HepG2 (cell line): ENCODE measurements around the gene MVK. TPM values are rescaled to one million over a fixed set of nuclear protein-coding genes. Genes with fewer than 3 reads are reported as not detected.
A peak's percentile ranks its signal among the peaks of the same experiment; 100 is the strongest.

Experiments
- CENPT ChIP-seq: sonication (generic); formaldehyde crosslinking; IDR thresholded peaks from 2 replicates; pipeline ENCODE4 v1.8.0; 2022; ENCODE audit warnings: low read depth, mild to moderate bottlenecking, moderate library complexity, missing genetic modification reagents
- DMTF1 ChIP-seq: sonication (generic); formaldehyde crosslinking; IDR thresholded peaks from 2 replicates; pipeline ENCODE4 v1.4.0; 2020; ENCODE audit warnings: mild to moderate bottlenecking, missing genetic modification reagents
- EP300 ChIP-seq, 3 experiments: sonication (generic) in 1 of 3; formaldehyde crosslinking in 1 of 3; IDR thresholded peaks; 2 replicates each; pipeline versions ENCODE4 v1.5.1 to v1.6.1; 2011 to 2020; ENCODE audit warnings: low read depth in 2 of 3, low read length in 2 of 3, borderline replicate concordance in 1 of 3, improper control_type of control experiment in 1 of 3, mild to moderate bottlenecking in 1 of 3, missing genetic modification reagents in 1 of 3, moderate library complexity in 1 of 3
- EZH2 ChIP-seq: conservative IDR thresholded peaks from 2 replicates; pipeline ENCODE4 v1.6.1; 2012; ENCODE audit warnings: mild to moderate bottlenecking, low read depth, low read length, moderate library complexity
- FOXP1 ChIP-seq, 2 experiments: fragments of 450-650 bp in 1 of 2; IDR thresholded peaks; 2 replicates each; pipeline ENCODE4 v1.6.1; 2017 to 2018; ENCODE audit warnings: antibody characterized with exemption in 1 of 2
- GATA4 ChIP-seq: sonication (generic); IDR thresholded peaks from 2 replicates; pipeline ENCODE4 v1.6.1; 2016; ENCODE audit warnings: antibody characterized with exemption, low read depth, borderline replicate concordance
- MTF2 ChIP-seq: sonication (generic); formaldehyde crosslinking; IDR thresholded peaks from 2 replicates; pipeline ENCODE4 v1.5.0; 2020; ENCODE audit warnings: missing genetic modification reagents, borderline replicate concordance
- NR2F1 ChIP-seq, 2 experiments: fragments of 450-650 bp in 1 of 2; formaldehyde crosslinking in 1 of 2; IDR thresholded peaks; 2 replicates each; pipeline versions ENCODE4 v1.5.0 to v1.6.1; 2016 to 2020; ENCODE audit warnings: mild to moderate bottlenecking in 1 of 2, missing compliant biosample characterization in 1 of 2, missing genetic modification reagents in 1 of 2, moderate library complexity in 1 of 2
- RFXAP ChIP-seq: sonication (generic); formaldehyde crosslinking; IDR thresholded peaks from 2 replicates; pipeline ENCODE4 v1.4.0; 2020; ENCODE audit warnings: missing genetic modification reagents, borderline replicate concordance
- RXRB ChIP-seq: IDR thresholded peaks from 2 replicates; pipeline ENCODE4 v1.6.1; 2016; ENCODE audit warnings: borderline replicate concordance, missing genetic modification reagents, missing compliant biosample characterization
- SAP130 ChIP-seq: IDR thresholded peaks from 2 replicates; pipeline ENCODE4 v1.6.1; 2016; ENCODE audit warnings: low read depth
- TRIM24 ChIP-seq: sonication (generic); formaldehyde crosslinking; IDR thresholded peaks from 2 replicates; pipeline ENCODE4 v1.8.0; 2022; ENCODE audit warnings: mild to moderate bottlenecking, missing genetic modification reagents
- ZMYM2 ChIP-seq: sonication (generic); formaldehyde crosslinking; IDR thresholded peaks from 2 replicates; pipeline ENCODE4 v1.8.0; 2022; ENCODE audit warnings: mild to moderate bottlenecking, missing genetic modification reagents
- ZNF44 ChIP-seq: sonication (generic); formaldehyde crosslinking; IDR thresholded peaks from 2 replicates; pipeline ENCODE4 v1.5.1; 2020; ENCODE audit warnings: mild to moderate bottlenecking, missing genetic modification reagents
- ZNF740 ChIP-seq: sonication (generic); formaldehyde crosslinking; IDR thresholded peaks from 2 replicates; pipeline ENCODE4 v1.4.0; 2020; ENCODE audit warnings: missing genetic modification reagents
- polyA plus RNA-seq, 8 experiments: library from polyadenylated mRNA; depleted of rRNA in 3 of 8; stranded (reverse) in 7 of 8; unstranded in 1 of 8; fragments of >200 nt; fragmentation: Illumina TruSeq in 4 of 8; extraction: Trizol in 4 of 8; gene quantifications; 2 replicates each; pipeline versions ENCODE4 v1.2.1 to v1.2.3, GENCODE V29; 2011 to 2016; ENCODE audit warnings: low read depth in 4 of 8, missing spikeins in 1 of 8, mixed read lengths in 1 of 8; ENCODE audit not compliant: insufficient read depth in 1 of 8
- total RNA-seq, 5 experiments: library from RNA; depleted of rRNA; stranded (reverse); fragments of >200 nt; fragmentation: Illumina TruSeq; extraction: Trizol; gene quantifications; 2 replicates each; pipeline ENCODE4 v1.2.3, GENCODE V29; 2016; ENCODE audit warnings: low read depth in 1 of 5
- TF ChIP-seq, protein P1 (sequence below): sonication (generic); formaldehyde crosslinking; IDR thresholded peaks from 2 replicates; pipeline ENCODE4 v1.5.0; 2020; ENCODE audit warnings: missing genetic modification reagents
- TF ChIP-seq, protein P2 (sequence below): sonication (generic); formaldehyde crosslinking; IDR thresholded peaks from 2 replicates; pipeline ENCODE4 v1.4.0; 2020; ENCODE audit warnings: missing genetic modification reagents
- TF ChIP-seq, protein P3 (sequence below): sonication (generic); formaldehyde crosslinking; IDR thresholded peaks from 2 replicates; pipeline ENCODE4 v1.4.0; 2020; ENCODE audit warnings: missing genetic modification reagents, borderline replicate concordance
- TF ChIP-seq, protein P4 (sequence below): sonication (generic); formaldehyde crosslinking; IDR thresholded peaks from 2 replicates; pipeline ENCODE4 v1.4.0; 2020; ENCODE audit warnings: mild to moderate bottlenecking, low read depth, missing genetic modification reagents

The MVK gene
- total and polyA plus RNA-seq, 2 of the 13 experiments (the other 11 are each of a cell fraction or from before 2014, with no cell fraction given): 11.6 to 66.9 TPM

- TF ChIP-seq EZH2 (no peak), DMTF1 (CRISPR knock-in tag) (no peak), ZNF44 (CRISPR knock-in tag) (no peak), FOXP1 (IDR thresholded peaks at IDR 0.05) (no peak), FOXP1 (CRISPR knock-in tag; IDR thresholded peaks at IDR 0.05) (no peak), ZNF740 (no peak), RXRB (CRISPR knock-in tag) (no peak; the same call in 1 of the 2 replicates), SAP130 (CRISPR knock-in tag) (0 out of 2 replicates have a peak, but pooled peaks have one; percentile 33), GATA4 (no peak), EP300 (IDR thresholded peaks at IDR 0.05; ENCODE audit: low read depth in 2 of 2, low read length in 2 of 2) (no peak), EP300 (CRISPR knock-in tag; IDR thresholded peaks at IDR 0.05; ENCODE audit: borderline replicate concordance) (no peak), MTF2 (CRISPR knock-in tag) (0 out of 2 replicates have a peak, but pooled peaks have one; percentile 68), ZMYM2 (CRISPR knock-in tag) (0 out of 2 replicates have a peak, but pooled peaks have one; percentile 2), TRIM24 (CRISPR knock-in tag) (no peak), CENPT (CRISPR knock-in tag) (no peak; the same call in 1 of the 2 replicates), NR2F1 (CRISPR knock-in tag; IDR thresholded peaks at IDR 0.05) (no peak), RFXAP (CRISPR knock-in tag) (no peak)
- TF ChIP-seq, protein P1, sequence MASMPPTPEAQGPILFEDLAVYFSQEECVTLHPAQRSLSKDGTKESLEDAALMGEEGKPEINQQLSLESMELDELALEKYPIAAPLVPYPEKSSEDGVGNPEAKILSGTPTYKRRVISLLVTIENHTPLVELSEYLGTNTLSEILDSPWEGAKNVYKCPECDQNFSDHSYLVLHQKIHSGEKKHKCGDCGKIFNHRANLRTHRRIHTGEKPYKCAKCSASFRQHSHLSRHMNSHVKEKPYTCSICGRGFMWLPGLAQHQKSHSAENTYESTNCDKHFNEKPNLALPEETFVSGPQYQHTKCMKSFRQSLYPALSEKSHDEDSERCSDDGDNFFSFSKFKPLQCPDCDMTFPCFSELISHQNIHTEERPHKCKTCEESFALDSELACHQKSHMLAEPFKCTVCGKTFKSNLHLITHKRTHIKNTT: no peak
- TF ChIP-seq, protein P2, sequence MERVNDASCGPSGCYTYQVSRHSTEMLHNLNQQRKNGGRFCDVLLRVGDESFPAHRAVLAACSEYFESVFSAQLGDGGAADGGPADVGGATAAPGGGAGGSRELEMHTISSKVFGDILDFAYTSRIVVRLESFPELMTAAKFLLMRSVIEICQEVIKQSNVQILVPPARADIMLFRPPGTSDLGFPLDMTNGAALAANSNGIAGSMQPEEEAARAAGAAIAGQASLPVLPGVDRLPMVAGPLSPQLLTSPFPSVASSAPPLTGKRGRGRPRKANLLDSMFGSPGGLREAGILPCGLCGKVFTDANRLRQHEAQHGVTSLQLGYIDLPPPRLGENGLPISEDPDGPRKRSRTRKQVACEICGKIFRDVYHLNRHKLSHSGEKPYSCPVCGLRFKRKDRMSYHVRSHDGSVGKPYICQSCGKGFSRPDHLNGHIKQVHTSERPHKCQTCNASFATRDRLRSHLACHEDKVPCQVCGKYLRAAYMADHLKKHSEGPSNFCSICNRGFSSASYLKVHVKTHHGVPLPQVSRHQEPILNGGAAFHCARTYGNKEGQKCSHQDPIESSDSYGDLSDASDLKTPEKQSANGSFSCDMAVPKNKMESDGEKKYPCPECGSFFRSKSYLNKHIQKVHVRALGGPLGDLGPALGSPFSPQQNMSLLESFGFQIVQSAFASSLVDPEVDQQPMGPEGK (CRISPR knock-in tag): no peak
- TF ChIP-seq, protein P3, sequence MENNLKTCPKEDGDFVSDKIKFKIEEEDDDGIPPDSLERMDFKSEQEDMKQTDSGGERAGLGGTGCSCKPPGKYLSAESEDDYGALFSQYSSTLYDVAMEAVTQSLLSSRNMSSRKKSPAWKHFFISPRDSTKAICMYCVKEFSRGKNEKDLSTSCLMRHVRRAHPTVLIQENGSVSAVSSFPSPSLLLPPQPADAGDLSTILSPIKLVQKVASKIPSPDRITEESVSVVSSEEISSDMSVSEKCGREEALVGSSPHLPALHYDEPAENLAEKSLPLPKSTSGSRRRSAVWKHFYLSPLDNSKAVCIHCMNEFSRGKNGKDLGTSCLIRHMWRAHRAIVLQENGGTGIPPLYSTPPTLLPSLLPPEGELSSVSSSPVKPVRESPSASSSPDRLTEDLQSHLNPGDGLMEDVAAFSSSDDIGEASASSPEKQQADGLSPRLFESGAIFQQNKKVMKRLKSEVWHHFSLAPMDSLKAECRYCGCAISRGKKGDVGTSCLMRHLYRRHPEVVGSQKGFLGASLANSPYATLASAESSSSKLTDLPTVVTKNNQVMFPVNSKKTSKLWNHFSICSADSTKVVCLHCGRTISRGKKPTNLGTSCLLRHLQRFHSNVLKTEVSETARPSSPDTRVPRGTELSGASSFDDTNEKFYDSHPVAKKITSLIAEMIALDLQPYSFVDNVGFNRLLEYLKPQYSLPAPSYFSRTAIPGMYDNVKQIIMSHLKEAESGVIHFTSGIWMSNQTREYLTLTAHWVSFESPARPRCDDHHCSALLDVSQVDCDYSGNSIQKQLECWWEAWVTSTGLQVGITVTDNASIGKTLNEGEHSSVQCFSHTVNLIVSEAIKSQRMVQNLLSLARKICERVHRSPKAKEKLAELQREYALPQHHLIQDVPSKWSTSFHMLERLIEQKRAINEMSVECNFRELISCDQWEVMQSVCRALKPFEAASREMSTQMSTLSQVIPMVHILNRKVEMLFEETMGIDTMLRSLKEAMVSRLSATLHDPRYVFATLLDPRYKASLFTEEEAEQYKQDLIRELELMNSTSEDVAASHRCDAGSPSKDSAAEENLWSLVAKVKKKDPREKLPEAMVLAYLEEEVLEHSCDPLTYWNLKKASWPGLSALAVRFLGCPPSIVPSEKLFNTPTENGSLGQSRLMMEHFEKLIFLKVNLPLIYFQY (CRISPR knock-in tag): no peak
- TF ChIP-seq, protein P4, sequence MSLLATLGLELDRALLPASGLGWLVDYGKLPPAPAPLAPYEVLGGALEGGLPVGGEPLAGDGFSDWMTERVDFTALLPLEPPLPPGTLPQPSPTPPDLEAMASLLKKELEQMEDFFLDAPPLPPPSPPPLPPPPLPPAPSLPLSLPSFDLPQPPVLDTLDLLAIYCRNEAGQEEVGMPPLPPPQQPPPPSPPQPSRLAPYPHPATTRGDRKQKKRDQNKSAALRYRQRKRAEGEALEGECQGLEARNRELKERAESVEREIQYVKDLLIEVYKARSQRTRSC (CRISPR knock-in tag): no peak
Measured at GRCh38 chr12:109598428-109598854, 24.8 kb downstream of the MVK start (continued).
